Fibroblast of the aortic adventitia (primary cell): Measurements from ENCODE around the gene P2RX1. TPM values are rescaled to one million over a fixed set of nuclear protein-coding genes. Genes with fewer than 3 reads are reported as not detected.

ENCODE experiments used
- DNase-seq: peaks from one replicate; pipeline ENCODE4 v3.0.0-alpha.2; 2010; ENCODE audit warnings: low read depth
- H3K4me3 ChIP-seq: 2 replicates; pipeline ENCODE4 v1.5.1; 2011; ENCODE audit warnings: low read depth, mild to moderate bottlenecking, control low read depth, low read length, moderate library complexity
- CTCF ChIP-seq: IDR thresholded peaks from 2 replicates; pipeline ENCODE4 v1.5.1; 2011; ENCODE audit warnings: mild to moderate bottlenecking, low read length, control low read depth, inconsistent platforms; ENCODE audit not compliant: insufficient read depth
- total RNA-seq: library from RNA; depleted of rRNA; stranded (reverse); fragments of >200 nt; gene quantifications from 2 replicates; pipeline ENCODE4 v1.2.3, GENCODE V29; 2012; ENCODE audit warnings: low replicate concordance

P2RX1 gene
- total RNA-seq, 1 donor: not detected

- no peak for TF ChIP-seq CTCF
- no peak overlapping the region for H3K4me3 ChIP-seq
- peak; percentile 18 for DNase-seq
Measured at GRCh38 chr17:3946711-3947235, 30.5 kb upstream of the P2RX1 start.

- peak overlapping the region; percentile 60 for H3K4me3 ChIP-seq
- peak; percentile 49 for DNase-seq
- TF ChIP-seq CTCF: no peak
Measured at GRCh38 chr17:3944485-3945388, 28.5 kb upstream of the P2RX1 start.

GRCh38 chr17:3943240-3943891 is 27.1 kb upstream of the P2RX1 start:
- no peak for DNase-seq
- TF ChIP-seq CTCF: no peak
- H3K4me3 ChIP-seq: no peak overlapping the region

- TF ChIP-seq CTCF: no peak
- no peak overlapping the region for H3K4me3 ChIP-seq
- DNase-seq: no peak
Measured at GRCh38 chr17:3940965-3941698, 24.9 kb upstream of the P2RX1 start.

- no peak overlapping the region for H3K4me3 ChIP-seq
- TF ChIP-seq CTCF: no peak
- DNase-seq: no peak
Measured at GRCh38 chr17:3937359-3937758, 21.1 kb upstream of the P2RX1 start.

GRCh38 chr17:3935825-3936355 is 19.6 kb upstream of the P2RX1 start:
- peak; percentile 44 for DNase-seq
- TF ChIP-seq CTCF: no peak

More at GRCh38 chr17:3935825-3936355, 19.6 kb upstream of the P2RX1 start:
- no peak overlapping the region for H3K4me3 ChIP-seq
